ENCODE measurements around the gene RSPH6A. TPM values are rescaled to one million over a fixed set of nuclear protein-coding genes. Genes with fewer than 3 reads are reported as not detected.

Gene RSPH6A
- total RNA-seq, 1 experiment from 2014 or later, result 0.55 TPM

DNA sequence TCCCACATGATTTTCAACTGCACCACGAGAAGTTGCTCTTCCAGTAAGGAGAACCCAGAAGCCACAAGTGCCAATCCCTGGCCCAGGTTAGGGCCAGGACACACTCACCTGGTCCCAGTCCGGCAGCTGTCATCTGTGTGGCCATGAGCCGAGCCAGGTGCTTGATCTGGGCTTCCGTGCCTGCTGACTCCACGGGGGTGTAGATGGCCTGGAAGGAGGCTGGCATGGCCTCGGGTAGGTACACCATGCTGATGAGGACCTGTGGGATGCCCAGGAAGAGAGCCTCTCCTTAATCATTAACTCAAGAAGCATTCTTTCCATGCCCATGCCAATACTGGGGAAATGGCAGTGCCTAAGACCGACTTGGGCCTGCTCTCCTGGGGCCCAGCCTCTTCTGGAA lies 19.9 kb upstream of the RSPH6A start:
- Histone ChIP-seq H2BK20ac (ENCODE audit: low read depth, low read length, poor library complexity, severe bottlenecking) (no peak overlapping the region), H3K4me1 (ENCODE audit: insufficient read depth, low read length) (no peaks in the 10 kb centered on the region), H2BK5ac (ENCODE audit: insufficient read length, low read length) (no peak overlapping the region), H3K18ac (ENCODE audit: insufficient read length, low read depth, low read length) (no peak overlapping the region), H3K23ac (ENCODE audit: insufficient read length, low read depth, low read length) (no peak overlapping the region), H2BK15ac (ENCODE audit: low read depth, low read length) (no peak overlapping the region), H2BK12ac (ENCODE audit: insufficient read length, low read depth, low read length) (no peak overlapping the region), H3K4me2 (ENCODE audit: insufficient read depth, insufficient read length, low read length) (no peak overlapping the region), H2AFZ (ENCODE audit: low read length) (no peak overlapping the region), H4K8ac (replicated peaks; ENCODE audit: insufficient read length, low read depth, low read length) (no peak overlapping the region), H2BK120ac (ENCODE audit: low read depth, low read length, poor library complexity, severe bottlenecking) (no peak overlapping the region), H3K27me3 (ENCODE audit: insufficient read depth, low read length) (no peaks in the 10 kb centered on the region), H4K5ac (ENCODE audit: insufficient read length, low read depth, low read length) (no peak overlapping the region), H3T11ph (ENCODE audit: low read length) (no peak overlapping the region), H3K23me2 (ENCODE audit: insufficient read length, low read depth, low read length, poor library complexity, severe bottlenecking) (no peaks in the 10 kb centered on the region), H3K79me1 (ENCODE audit: insufficient read depth, low read depth, low read length, poor library complexity, severe bottlenecking) (no peaks in the 10 kb centered on the region), H3K14ac (ENCODE audit: insufficient read depth, low read length) (no peak overlapping the region), H4K91ac (ENCODE audit: insufficient read length, low read depth, low read length) (no peak overlapping the region), H3K4ac (ENCODE audit: low read depth, low read length) (no peak overlapping the region), H3K56ac (ENCODE audit: insufficient read length, low read depth, low read length) (no peak overlapping the region), H3K27ac (ENCODE audit: insufficient read length, low read depth, low read length) (no peak overlapping the region), H3K9me3 (ENCODE audit: control insufficient read depth, low read depth, low read length) (no peaks in the 10 kb centered on the region), H2AK5ac (ENCODE audit: insufficient read length, low read length) (no peak overlapping the region), H3K9ac (ENCODE audit: extremely low read depth, insufficient read length, low read length) (no peak overlapping the region), H3K79me2 (ENCODE audit: insufficient read depth, low read length) (no peaks in the 10 kb centered on the region; the same call in 1 of the 2 replicates), H4K20me1 (ENCODE audit: control insufficient read depth, insufficient read depth, insufficient read length) (no peaks in the 10 kb centered on the region)
- peaks cover 0 to 2% of the 10 kb centered on the region in 2 experiments; a peak in 2 of 5 replicates for H3K9me3 Mint-ChIP-seq
- H3K4me3 Mint-ChIP-seq, result no peak overlapping the region
- no peak overlapping the region for H3K27ac Mint-ChIP-seq
- no CpG with 5 or more reads among the region's 7 CpGs for WGBS (ENCODE audit: extremely low coverage, insufficient read length, low lambda C conversion rate)
- TF ChIP-seq, protein P1, sequence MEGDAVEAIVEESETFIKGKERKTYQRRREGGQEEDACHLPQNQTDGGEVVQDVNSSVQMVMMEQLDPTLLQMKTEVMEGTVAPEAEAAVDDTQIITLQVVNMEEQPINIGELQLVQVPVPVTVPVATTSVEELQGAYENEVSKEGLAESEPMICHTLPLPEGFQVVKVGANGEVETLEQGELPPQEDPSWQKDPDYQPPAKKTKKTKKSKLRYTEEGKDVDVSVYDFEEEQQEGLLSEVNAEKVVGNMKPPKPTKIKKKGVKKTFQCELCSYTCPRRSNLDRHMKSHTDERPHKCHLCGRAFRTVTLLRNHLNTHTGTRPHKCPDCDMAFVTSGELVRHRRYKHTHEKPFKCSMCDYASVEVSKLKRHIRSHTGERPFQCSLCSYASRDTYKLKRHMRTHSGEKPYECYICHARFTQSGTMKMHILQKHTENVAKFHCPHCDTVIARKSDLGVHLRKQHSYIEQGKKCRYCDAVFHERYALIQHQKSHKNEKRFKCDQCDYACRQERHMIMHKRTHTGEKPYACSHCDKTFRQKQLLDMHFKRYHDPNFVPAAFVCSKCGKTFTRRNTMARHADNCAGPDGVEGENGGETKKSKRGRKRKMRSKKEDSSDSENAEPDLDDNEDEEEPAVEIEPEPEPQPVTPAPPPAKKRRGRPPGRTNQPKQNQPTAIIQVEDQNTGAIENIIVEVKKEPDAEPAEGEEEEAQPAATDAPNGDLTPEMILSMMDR (conservative IDR thresholded peaks at IDR 0.05), result no peak
- H3K4me1 Mint-ChIP-seq, result no peaks in the 10 kb centered on the region
- no peaks in the 10 kb centered on the region for H3K27me3 Mint-ChIP-seq (ENCODE audit: low read depth)
- no peak for DNase-seq
- peaks cover 61 to 89% (median 86%) of the 10 kb centered on the region in 3 experiments for H3K36me3 Mint-ChIP-seq (ENCODE audit: insufficient read depth in 1 of 3, low read depth in 3 of 3)

All from H9 (cell line).